GM12865 (cell line): ENCODE data around the gene PRDM15.

ENCODE experiments used
- DNase-seq: peaks from one replicate; pipeline ENCODE4 v3.0.0; 2010; ENCODE audit warnings: low read depth
- H3K4me3 ChIP-seq: 2 replicates; pipeline ENCODE4 v1.5.1; 2011; ENCODE audit warnings: mild to moderate bottlenecking, low read depth, low read length, control low read depth
- CTCF ChIP-seq: IDR thresholded peaks from 2 replicates; pipeline ENCODE4 v1.5.1; 2011; ENCODE audit warnings: low read length, control low read depth, low read depth, inconsistent platforms; ENCODE audit not compliant: insufficient read depth; ENCODE audit errors: missing control alignments

PRDM15 gene

GRCh38 chr21:41809891-41810596 is 69.1 kb downstream of the PRDM15 start:
- no peak for DNase-seq
- no peak overlapping the region for H3K4me3 ChIP-seq
- TF ChIP-seq CTCF = no peak

- no peak overlapping the region for H3K4me3 ChIP-seq
- no peak for TF ChIP-seq CTCF
Measured at GRCh38 chr21:41808846-41809245, 70.3 kb downstream of the PRDM15 start.

GRCh38 chr21:41808094-41808493 is 71.0 kb downstream of the PRDM15 start:
- no peak for TF ChIP-seq CTCF
- DNase-seq = no peak
- H3K4me3 ChIP-seq = no peak overlapping the region

More at GRCh38 chr21:41808846-41809245, 70.3 kb downstream of the PRDM15 start:
- no peak for DNase-seq

GRCh38 chr21:41806773-41807172 is 72.4 kb downstream of the PRDM15 start:
- H3K4me3 ChIP-seq = no peak overlapping the region
- no peak for TF ChIP-seq CTCF
- no peak for DNase-seq

- no peak overlapping the region for H3K4me3 ChIP-seq
- DNase-seq = no peak
- no peak for TF ChIP-seq CTCF
Measured at GRCh38 chr21:41805643-41806042, 73.5 kb downstream of the PRDM15 start.

- DNase-seq = no peak
- H3K4me3 ChIP-seq = no peak overlapping the region
- TF ChIP-seq CTCF = no peak
Measured at GRCh38 chr21:41805038-41805437, 74.1 kb downstream of the PRDM15 start.

GRCh38 chr21:41804381-41804780 is 74.8 kb downstream of the PRDM15 start:
- H3K4me3 ChIP-seq = no peak overlapping the region
- TF ChIP-seq CTCF = no peak

More at GRCh38 chr21:41804381-41804780, 74.8 kb downstream of the PRDM15 start:
- no peak for DNase-seq
